Measurements from ENCODE around the gene SRRM1. TPM values are rescaled to one million over a fixed set of nuclear protein-coding genes. Genes with fewer than 3 reads are reported as not detected.

The SRRM1 gene
- total RNA-seq, 1 experiment from 2014 or later: 128 TPM

GRCh38 chr1:24693827-24694379, 50.8 kb downstream of the SRRM1 start:
- ChIA-PET POLR2A (interaction anchor here (0.6 kb wide), 1 partner anchor 116 kb away, joined by 14 read pairs; no protein-coding TSS in a partner anchor), CTCF (interaction anchor here (1.1 kb wide), 1 partner anchor 10 kb away, joined by 4 read pairs; no protein-coding TSS in a partner anchor)
- no peak for DNase-seq
- Histone ChIP-seq H3K9me3 (no peaks in the 10 kb centered on the region), H3K36me3 (ENCODE audit: control insufficient read depth, insufficient read depth, low read length) (no peaks in the 10 kb centered on the region), H3K27me3 (replicated peaks; ENCODE audit: control insufficient read depth, insufficient read depth, low read length) (no peaks in the 10 kb centered on the region), H3K4me3 (ENCODE audit: low read depth, low read length) (no peak overlapping the region), H3K4me1 (no peaks in the 10 kb centered on the region; the same call in 1 of the 2 replicates)
- BruUV-seq (replicated peaks): no TSS peak
- Mint-ChIP-seq H3K4me3 (ENCODE audit: unreplicated experiment) (no peak overlapping the region), H3K9me3 (ENCODE audit: unreplicated experiment) (no peaks in the 10 kb centered on the region), H3K27ac (ENCODE audit: unreplicated experiment) (no peak overlapping the region), H3K27me3 (ENCODE audit: insufficient read depth, unreplicated experiment) (no peaks in the 10 kb centered on the region), H3K36me3 (ENCODE audit: insufficient read depth, unreplicated experiment) (no peaks in the 10 kb centered on the region), H3K4me1 (ENCODE audit: low read depth, unreplicated experiment) (no peaks in the 10 kb centered on the region)
- TF ChIP-seq, protein P1, sequence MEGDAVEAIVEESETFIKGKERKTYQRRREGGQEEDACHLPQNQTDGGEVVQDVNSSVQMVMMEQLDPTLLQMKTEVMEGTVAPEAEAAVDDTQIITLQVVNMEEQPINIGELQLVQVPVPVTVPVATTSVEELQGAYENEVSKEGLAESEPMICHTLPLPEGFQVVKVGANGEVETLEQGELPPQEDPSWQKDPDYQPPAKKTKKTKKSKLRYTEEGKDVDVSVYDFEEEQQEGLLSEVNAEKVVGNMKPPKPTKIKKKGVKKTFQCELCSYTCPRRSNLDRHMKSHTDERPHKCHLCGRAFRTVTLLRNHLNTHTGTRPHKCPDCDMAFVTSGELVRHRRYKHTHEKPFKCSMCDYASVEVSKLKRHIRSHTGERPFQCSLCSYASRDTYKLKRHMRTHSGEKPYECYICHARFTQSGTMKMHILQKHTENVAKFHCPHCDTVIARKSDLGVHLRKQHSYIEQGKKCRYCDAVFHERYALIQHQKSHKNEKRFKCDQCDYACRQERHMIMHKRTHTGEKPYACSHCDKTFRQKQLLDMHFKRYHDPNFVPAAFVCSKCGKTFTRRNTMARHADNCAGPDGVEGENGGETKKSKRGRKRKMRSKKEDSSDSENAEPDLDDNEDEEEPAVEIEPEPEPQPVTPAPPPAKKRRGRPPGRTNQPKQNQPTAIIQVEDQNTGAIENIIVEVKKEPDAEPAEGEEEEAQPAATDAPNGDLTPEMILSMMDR (IDR thresholded peaks at IDR 0.05; ENCODE audit: insufficient read depth in 1 of 2, low read depth in 1 of 2, low read length in 1 of 2, severe bottlenecking in 1 of 2, unreplicated experiment in 1 of 2): no peak
- intact Hi-C loops (cut with micrococcal nuclease; ENCODE audit: unreplicated experiment): no loop called here

GRCh38 chr1:24694380-24694843, 51.3 kb downstream of the SRRM1 start:
- no peaks in the 10 kb centered on the region for H3K36me3 Mint-ChIP-seq (ENCODE audit: insufficient read depth, unreplicated experiment)
- intact Hi-C loops (cut with micrococcal nuclease; ENCODE audit: unreplicated experiment): no loop called here
- no peak overlapping the region for H3K27ac Mint-ChIP-seq (ENCODE audit: unreplicated experiment)
- no peaks in the 10 kb centered on the region for H3K4me1 Mint-ChIP-seq (ENCODE audit: low read depth, unreplicated experiment)
- Histone ChIP-seq H3K27me3 (replicated peaks; ENCODE audit: control insufficient read depth, insufficient read depth, low read length) (no peaks in the 10 kb centered on the region), H3K4me1 (no peaks in the 10 kb centered on the region), H3K4me3 (ENCODE audit: low read depth, low read length) (no peak overlapping the region), H3K36me3 (ENCODE audit: control insufficient read depth, insufficient read depth, low read length) (no peaks in the 10 kb centered on the region), H3K9me3 (no peaks in the 10 kb centered on the region)
- TF ChIP-seq, protein P1 (IDR thresholded peaks at IDR 0.05; ENCODE audit: insufficient read depth in 1 of 2, low read depth in 1 of 2, low read length in 1 of 2, severe bottlenecking in 1 of 2, unreplicated experiment in 1 of 2): no peak
- H3K9me3 Mint-ChIP-seq (ENCODE audit: unreplicated experiment): no peaks in the 10 kb centered on the region
- no peaks in the 10 kb centered on the region for H3K27me3 Mint-ChIP-seq (ENCODE audit: insufficient read depth, unreplicated experiment)
- POLR2A ChIA-PET: interaction anchor here (0.6 kb wide), 1 partner anchor 117 kb away, joined by 14 read pairs; no protein-coding TSS in a partner anchor
- BruUV-seq (replicated peaks): no TSS peak
- DNase-seq: no peak
- no peak overlapping the region for H3K4me3 Mint-ChIP-seq (ENCODE audit: unreplicated experiment)
- CTCF ChIA-PET: interaction anchor here (1.1 kb wide), 1 partner anchor 11 kb away, joined by 4 read pairs; no protein-coding TSS in a partner anchor

- DNase-seq: no peak
- Mint-ChIP-seq H3K9me3 (ENCODE audit: unreplicated experiment) (no peaks in the 10 kb centered on the region), H3K4me3 (ENCODE audit: unreplicated experiment) (no peak overlapping the region), H3K27ac (ENCODE audit: unreplicated experiment) (no peak overlapping the region), H3K36me3 (ENCODE audit: insufficient read depth, unreplicated experiment) (no peaks in the 10 kb centered on the region), H3K27me3 (ENCODE audit: insufficient read depth, unreplicated experiment) (no peaks in the 10 kb centered on the region), H3K4me1 (ENCODE audit: low read depth, unreplicated experiment) (no peaks in the 10 kb centered on the region)
- TF ChIP-seq, protein P1 (IDR thresholded peaks at IDR 0.05; ENCODE audit: insufficient read depth in 1 of 2, low read depth in 1 of 2, low read length in 1 of 2, severe bottlenecking in 1 of 2, unreplicated experiment in 1 of 2): no peak
- intact Hi-C loops (cut with micrococcal nuclease; ENCODE audit: unreplicated experiment): no loop called here
- no peaks in the 10 kb centered on the region for H3K27me3 ChIP-seq (replicated peaks; ENCODE audit: control insufficient read depth, insufficient read depth, low read length)
- ChIA-PET CTCF (no interaction called here), POLR2A (interaction anchor here (0.5 kb wide), 1 partner anchor 20 kb away, joined by 3 read pairs; no protein-coding TSS in a partner anchor)
- H3K9me3 ChIP-seq: no peaks in the 10 kb centered on the region
- no peaks in the 10 kb centered on the region for H3K36me3 ChIP-seq (ENCODE audit: control insufficient read depth, insufficient read depth, low read length)
- BruUV-seq (replicated peaks): no TSS peak
- H3K4me1 ChIP-seq: no peaks in the 10 kb centered on the region
- H3K4me3 ChIP-seq (ENCODE audit: low read depth, low read length): no peak overlapping the region
Measured at GRCh38 chr1:24695202-24695974, 52.3 kb downstream of the SRRM1 start.
